ENCODE measurements around the gene NID1. TPM values are rescaled to one million over a fixed set of nuclear protein-coding genes. Genes with fewer than 3 reads are reported as not detected.

The NID1 gene
- total and polyA plus RNA-seq, 9 of the 15 experiments (the other 6 are each of a cell fraction or from before 2014, with no cell fraction given): 0.22 TPM; not detected in 8

DNA sequence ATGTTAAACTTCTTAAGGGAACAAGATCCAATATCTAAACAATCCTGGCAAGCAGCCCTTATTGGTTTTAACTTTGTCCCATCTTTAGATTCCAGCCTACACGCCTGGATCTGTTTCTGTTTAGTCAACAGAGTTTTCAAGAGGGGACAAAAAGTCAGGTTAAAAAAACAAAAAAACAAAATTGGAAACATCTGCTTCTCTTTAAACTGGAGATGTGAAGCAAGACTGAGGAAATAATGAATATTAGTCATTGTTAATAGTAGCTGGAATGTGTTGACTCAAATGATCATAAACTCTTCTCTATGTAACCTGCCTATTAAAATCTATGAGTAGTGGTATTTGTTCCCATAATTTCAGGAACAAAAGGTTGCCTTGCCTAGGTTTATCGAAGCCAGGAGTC, 55.0 kb downstream of the NID1 start:
- intact Hi-C loops (cut with micrococcal nuclease): no loop called here
- no peaks in the 10 kb centered on the region for H3K9me1 ChIP-seq (ENCODE audit: control insufficient read depth, insufficient read depth, low read length)
- no peak overlapping the region for H2AFZ ChIP-seq (ENCODE audit: low read depth, low read length)
- ATAC-seq (no peak), DNase-seq (ENCODE audit: extremely low read depth in 1 of 4, low spot score in 3 of 4) (no peak), FAIRE-seq (no peak)
- H3K4me3 ChIP-seq: no peak overlapping the region
- H3K27me3 ChIP-seq (ENCODE audit: control insufficient read depth in 2 of 2, insufficient read depth in 2 of 2, low read length in 2 of 2): peaks cover 4 to 29% of the 10 kb centered on the region in 2 experiments; a peak in 4 of 5 replicates
- in situ Hi-C loops (cut with MboI): no loop called here
- no peak for TF ChIP-seq GTF2F1 (IDR thresholded peaks at IDR 0.05; ENCODE audit: low read depth, low read length)
- TF ChIP-seq COPS2 (conservative IDR thresholded peaks at IDR 0.05): no peak
- TF ChIP-seq KHSRP (IDR thresholded peaks at IDR 0.05): no peak
- TF ChIP-seq, protein P1, sequence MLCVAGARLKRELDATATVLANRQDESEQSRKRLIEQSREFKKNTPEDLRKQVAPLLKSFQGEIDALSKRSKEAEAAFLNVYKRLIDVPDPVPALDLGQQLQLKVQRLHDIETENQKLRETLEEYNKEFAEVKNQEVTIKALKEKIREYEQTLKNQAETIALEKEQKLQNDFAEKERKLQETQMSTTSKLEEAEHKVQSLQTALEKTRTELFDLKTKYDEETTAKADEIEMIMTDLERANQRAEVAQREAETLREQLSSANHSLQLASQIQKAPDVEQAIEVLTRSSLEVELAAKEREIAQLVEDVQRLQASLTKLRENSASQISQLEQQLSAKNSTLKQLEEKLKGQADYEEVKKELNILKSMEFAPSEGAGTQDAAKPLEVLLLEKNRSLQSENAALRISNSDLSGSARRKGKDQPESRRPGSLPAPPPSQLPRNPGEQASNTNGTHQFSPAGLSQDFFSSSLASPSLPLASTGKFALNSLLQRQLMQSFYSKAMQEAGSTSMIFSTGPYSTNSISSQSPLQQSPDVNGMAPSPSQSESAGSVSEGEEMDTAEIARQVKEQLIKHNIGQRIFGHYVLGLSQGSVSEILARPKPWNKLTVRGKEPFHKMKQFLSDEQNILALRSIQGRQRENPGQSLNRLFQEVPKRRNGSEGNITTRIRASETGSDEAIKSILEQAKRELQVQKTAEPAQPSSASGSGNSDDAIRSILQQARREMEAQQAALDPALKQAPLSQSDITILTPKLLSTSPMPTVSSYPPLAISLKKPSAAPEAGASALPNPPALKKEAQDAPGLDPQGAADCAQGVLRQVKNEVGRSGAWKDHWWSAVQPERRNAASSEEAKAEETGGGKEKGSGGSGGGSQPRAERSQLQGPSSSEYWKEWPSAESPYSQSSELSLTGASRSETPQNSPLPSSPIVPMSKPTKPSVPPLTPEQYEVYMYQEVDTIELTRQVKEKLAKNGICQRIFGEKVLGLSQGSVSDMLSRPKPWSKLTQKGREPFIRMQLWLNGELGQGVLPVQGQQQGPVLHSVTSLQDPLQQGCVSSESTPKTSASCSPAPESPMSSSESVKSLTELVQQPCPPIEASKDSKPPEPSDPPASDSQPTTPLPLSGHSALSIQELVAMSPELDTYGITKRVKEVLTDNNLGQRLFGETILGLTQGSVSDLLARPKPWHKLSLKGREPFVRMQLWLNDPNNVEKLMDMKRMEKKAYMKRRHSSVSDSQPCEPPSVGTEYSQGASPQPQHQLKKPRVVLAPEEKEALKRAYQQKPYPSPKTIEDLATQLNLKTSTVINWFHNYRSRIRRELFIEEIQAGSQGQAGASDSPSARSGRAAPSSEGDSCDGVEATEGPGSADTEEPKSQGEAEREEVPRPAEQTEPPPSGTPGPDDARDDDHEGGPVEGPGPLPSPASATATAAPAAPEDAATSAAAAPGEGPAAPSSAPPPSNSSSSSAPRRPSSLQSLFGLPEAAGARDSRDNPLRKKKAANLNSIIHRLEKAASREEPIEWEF (CRISPR knock-in tag; IDR thresholded peaks at IDR 0.05): no peak
- TF ChIP-seq TCFL5 (CRISPR knock-in tag; conservative IDR thresholded peaks at IDR 0.05): no peak
- TF ChIP-seq VEZF1 (CRISPR knock-in tag; IDR thresholded peaks at IDR 0.05): no peak
- CTCF ChIA-PET (ENCODE audit: low intra/inter-chr PET ratio): interaction anchor here (0.5 kb wide), 1 partner anchor 630 kb away, joined by 8 read pairs; no protein-coding TSS in a partner anchor
- no peaks in the 10 kb centered on the region for H3K36me3 ChIP-seq (ENCODE audit: control insufficient read depth, insufficient read depth, low read length)
- H3K4me2 ChIP-seq (ENCODE audit: insufficient read depth, low read length): no peak overlapping the region
- H3K9me3 ChIP-seq (replicated peaks; ENCODE audit: control insufficient read depth, insufficient read depth, low read depth, low read length): no peaks in the 10 kb centered on the region
- H3K9ac ChIP-seq (ENCODE audit: insufficient read depth in 1 of 2, low read depth in 2 of 2, low read length in 2 of 2): no peak overlapping the region
- H3K79me2 ChIP-seq (ENCODE audit: control insufficient read depth, insufficient read depth, low read length): no peaks in the 10 kb centered on the region
- H3K27ac ChIP-seq (ENCODE audit: extremely low read depth, low read depth, low read length): no peak overlapping the region
- no peaks in the 10 kb centered on the region for H4K20me1 ChIP-seq (replicated peaks; ENCODE audit: control insufficient read depth, insufficient read depth, low read length)
- H3K4me1 ChIP-seq (replicated peaks in 1 of 2; ENCODE audit: control insufficient read depth in 2 of 2, insufficient read depth in 2 of 2, low read length in 2 of 2): no peaks in the 10 kb centered on the region
- no TSS peak for BruUV-seq (replicated peaks)
- 0% methylated on average over 2 of the region's 2 CpGs for WGBS (ENCODE audit: insufficient coverage, low coverage, missing lambda C conversion rate)
- POLR2A ChIA-PET: no interaction called here

All from K562 (cell line).